Measurements from ENCODE around the gene VANGL1.
"Not testable (repeated sequence)": the region's sequence is repeated elsewhere in the genome, so short reads cannot be mapped to it uniquely, and the experiment has no call there.

Gene VANGL1

GRCh38 chr1:115641762-115642167 is at the start of gene VANGL1:
TSS of gene VANGL1 (plus strand) at chr1:115641970. CDS start at chr1:115651414, 9,444 bp downstream.
- DNase-seq (ENCODE audit: low spot score): no peak

GRCh38 chr1:115592264-115592663 is 49.5 kb upstream of the VANGL1 start:
- no peak for DNase-seq (ENCODE audit: low spot score)

GRCh38 chr1:115593365-115594259 is 48.2 kb upstream of the VANGL1 start:
- no peak for DNase-seq (ENCODE audit: low spot score)

GRCh38 chr1:115594600-115594999 is 47.2 kb upstream of the VANGL1 start:
- DNase-seq (ENCODE audit: low spot score): no peak

GRCh38 chr1:115595279-115596079 is 46.3 kb upstream of the VANGL1 start:
- DNase-seq (ENCODE audit: low spot score): peak; percentile 80

- no peak for DNase-seq (ENCODE audit: low spot score)
Observed at GRCh38 chr1:115596080-115596780, 45.5 kb upstream of the VANGL1 start.

- no peak for DNase-seq (ENCODE audit: low spot score)
Observed at GRCh38 chr1:115604508-115604907, 37.3 kb upstream of the VANGL1 start.

- DNase-seq (ENCODE audit: low spot score): no peak
Observed at GRCh38 chr1:115606305-115606704, 35.5 kb upstream of the VANGL1 start.

GRCh38 chr1:115609021-115609420 is 32.7 kb upstream of the VANGL1 start:
- no peak for DNase-seq (ENCODE audit: low spot score)

GRCh38 chr1:115613767-115614166 is 28.0 kb upstream of the VANGL1 start:
- DNase-seq (ENCODE audit: low spot score): no peak

GRCh38 chr1:115620453-115620852 is 21.3 kb upstream of the VANGL1 start:
- DNase-seq (ENCODE audit: low spot score): no peak

GRCh38 chr1:115620950-115621349 is 20.8 kb upstream of the VANGL1 start:
- no peak for DNase-seq (ENCODE audit: low spot score)

- no peak for DNase-seq (ENCODE audit: low spot score)
Observed at GRCh38 chr1:115624859-115625258, 16.9 kb upstream of the VANGL1 start.

GRCh38 chr1:115630342-115630741 is 11.4 kb upstream of the VANGL1 start:
- no peak for DNase-seq (ENCODE audit: low spot score)

- no peak for DNase-seq (ENCODE audit: low spot score)
Observed at GRCh38 chr1:115632251-115633026, 9.3 kb upstream of the VANGL1 start.

- not testable (repeated sequence) for DNase-seq (ENCODE audit: low spot score)
Observed at GRCh38 chr1:115633606-115634005, 8.2 kb upstream of the VANGL1 start.

GRCh38 chr1:115637247-115637646 is 4.5 kb upstream of the VANGL1 start:
- not testable (repeated sequence) for DNase-seq (ENCODE audit: low spot score)

GRCh38 chr1:115640384-115640783 is 1.4 kb upstream of the VANGL1 start:
- no peak for DNase-seq (ENCODE audit: low spot score)

GRCh38 chr1:115642168-115643072 is 650 bp downstream of the VANGL1 start:
- no peak for DNase-seq (ENCODE audit: low spot score)

GRCh38 chr1:115643225-115643624 is 1.5 kb downstream of the VANGL1 start:
- no peak for DNase-seq (ENCODE audit: low spot score)
